ENCODE data around the gene PFKFB4. TPM values are rescaled to one million over a fixed set of nuclear protein-coding genes. Genes with fewer than 3 reads are reported as not detected.

The PFKFB4 gene
- total and polyA plus RNA-seq, 2 donors (not counting 1 experiment from before 2014, with no cell fraction given): 1.3 to 3.3 TPM

DNA sequence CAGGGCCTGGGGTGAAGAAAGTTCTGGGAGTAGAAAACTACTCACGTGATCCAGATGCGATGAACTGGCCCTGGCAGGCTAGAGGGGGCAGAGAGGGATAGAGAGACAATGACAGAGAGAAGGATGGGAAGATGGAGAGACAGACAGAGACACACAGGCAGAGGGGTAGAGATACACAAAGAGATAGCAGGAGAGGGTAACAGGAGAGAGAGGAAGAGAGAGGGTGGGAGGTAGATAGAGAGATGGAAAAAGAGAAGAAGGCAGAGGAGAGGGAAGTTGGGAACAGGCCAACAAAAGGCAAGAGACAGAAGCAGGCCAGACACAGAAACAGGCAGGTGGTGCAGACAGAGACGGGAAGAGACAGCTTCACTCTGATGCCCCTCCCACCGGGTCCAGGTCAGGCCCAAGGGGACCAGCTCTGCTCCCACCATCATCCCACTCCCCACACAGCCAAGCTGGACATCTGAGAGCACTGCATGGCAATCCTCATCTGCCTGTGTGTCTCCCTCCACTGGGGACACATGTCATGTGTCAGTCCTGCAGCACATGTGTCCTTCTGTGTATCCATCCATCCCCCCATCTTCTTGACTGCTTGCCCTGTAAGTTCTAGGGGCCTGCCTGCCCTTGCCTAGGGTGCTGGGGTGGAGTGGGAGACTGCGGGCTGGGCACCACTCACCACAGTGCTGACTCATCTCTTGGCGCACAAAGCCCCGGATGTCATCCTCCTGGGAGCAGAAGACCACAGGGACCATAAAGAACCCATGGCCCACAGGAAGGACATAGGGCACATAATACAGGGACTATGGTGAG, 9.2 kb upstream of the PFKFB4 start:
- H3K4me2 ChIP-seq (replicated peaks; ENCODE audit: low read depth, low read length, poor library complexity, severe bottlenecking): no peak overlapping the region
- no peaks in the 10 kb centered on the region for H3K9me3 ChIP-seq (ENCODE audit: control extremely low read depth in 1 of 3, control insufficient read depth in 2 of 3, insufficient read depth in 1 of 3, low read length in 2 of 3)
- H3K4me3 ChIP-seq (ENCODE audit: control extremely low read depth in 1 of 5, extremely low read depth in 1 of 5, insufficient read depth in 1 of 5, low read depth in 2 of 5, low read length in 4 of 5): no peak overlapping the region
- ATAC-seq (ENCODE audit: low read depth) (no peak), DNase-seq (no peak)
- CTCF ChIA-PET: no interaction called here
- H3K79me2 ChIP-seq (ENCODE audit: control insufficient read depth, insufficient read depth, low read length): no peaks in the 10 kb centered on the region
- 64% methylated on average over 6 of the region's 7 CpGs for WGBS (ENCODE audit: insufficient coverage)
- no peaks in the 10 kb centered on the region for H3K36me3 ChIP-seq (replicated peaks in 1 of 2; ENCODE audit: control extremely low read depth in 1 of 2, control insufficient read depth in 1 of 2, extremely low read depth in 1 of 2, insufficient read depth in 2 of 2, low read length in 1 of 2)
- no peak overlapping the region for H3K27ac ChIP-seq (ENCODE audit: low read length in 2 of 2)
- H3K27me3 ChIP-seq (replicated peaks in 1 of 4; ENCODE audit: control extremely low read depth in 1 of 4, control insufficient read depth in 3 of 4, insufficient read depth in 4 of 4, low read length in 3 of 4): no peaks in the 10 kb centered on the region
- peaks cover 2 to 4% of the 10 kb centered on the region in 2 donors for H3K4me1 ChIP-seq (ENCODE audit: control insufficient read depth in 2 of 2, insufficient read depth in 2 of 2, low read length in 2 of 2)
- Mint-ChIP-seq H3K4me3 (no peak overlapping the region), H3K9me3 (ENCODE audit: insufficient read depth) (no peaks in the 10 kb centered on the region), H3K27ac (no peak overlapping the region), H3K27me3 (no peaks in the 10 kb centered on the region), H3K4me1 (peaks cover 2% of the 10 kb centered on the region)
- intact Hi-C loops (cut with micrococcal nuclease): no loop called here
- H3K9ac ChIP-seq (ENCODE audit: low read length): no peak overlapping the region
- no peak overlapping the region for H2AFZ ChIP-seq (ENCODE audit: insufficient read depth, low read depth, low read length, poor library complexity, severe bottlenecking)
- no peak for TF ChIP-seq EZH2 (IDR thresholded peaks at IDR 0.05; ENCODE audit: borderline replicate concordance, insufficient read depth, low read depth, low read length, poor library complexity, severe bottlenecking)
- TF ChIP-seq, protein P1, sequence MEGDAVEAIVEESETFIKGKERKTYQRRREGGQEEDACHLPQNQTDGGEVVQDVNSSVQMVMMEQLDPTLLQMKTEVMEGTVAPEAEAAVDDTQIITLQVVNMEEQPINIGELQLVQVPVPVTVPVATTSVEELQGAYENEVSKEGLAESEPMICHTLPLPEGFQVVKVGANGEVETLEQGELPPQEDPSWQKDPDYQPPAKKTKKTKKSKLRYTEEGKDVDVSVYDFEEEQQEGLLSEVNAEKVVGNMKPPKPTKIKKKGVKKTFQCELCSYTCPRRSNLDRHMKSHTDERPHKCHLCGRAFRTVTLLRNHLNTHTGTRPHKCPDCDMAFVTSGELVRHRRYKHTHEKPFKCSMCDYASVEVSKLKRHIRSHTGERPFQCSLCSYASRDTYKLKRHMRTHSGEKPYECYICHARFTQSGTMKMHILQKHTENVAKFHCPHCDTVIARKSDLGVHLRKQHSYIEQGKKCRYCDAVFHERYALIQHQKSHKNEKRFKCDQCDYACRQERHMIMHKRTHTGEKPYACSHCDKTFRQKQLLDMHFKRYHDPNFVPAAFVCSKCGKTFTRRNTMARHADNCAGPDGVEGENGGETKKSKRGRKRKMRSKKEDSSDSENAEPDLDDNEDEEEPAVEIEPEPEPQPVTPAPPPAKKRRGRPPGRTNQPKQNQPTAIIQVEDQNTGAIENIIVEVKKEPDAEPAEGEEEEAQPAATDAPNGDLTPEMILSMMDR (IDR thresholded peaks at IDR 0.05): no peak
- no peaks in the 10 kb centered on the region for H4K20me1 ChIP-seq (ENCODE audit: control insufficient read depth, insufficient read depth, low read length, poor library complexity, severe bottlenecking)
- POLR2A ChIA-PET: no interaction called here

DNA sequence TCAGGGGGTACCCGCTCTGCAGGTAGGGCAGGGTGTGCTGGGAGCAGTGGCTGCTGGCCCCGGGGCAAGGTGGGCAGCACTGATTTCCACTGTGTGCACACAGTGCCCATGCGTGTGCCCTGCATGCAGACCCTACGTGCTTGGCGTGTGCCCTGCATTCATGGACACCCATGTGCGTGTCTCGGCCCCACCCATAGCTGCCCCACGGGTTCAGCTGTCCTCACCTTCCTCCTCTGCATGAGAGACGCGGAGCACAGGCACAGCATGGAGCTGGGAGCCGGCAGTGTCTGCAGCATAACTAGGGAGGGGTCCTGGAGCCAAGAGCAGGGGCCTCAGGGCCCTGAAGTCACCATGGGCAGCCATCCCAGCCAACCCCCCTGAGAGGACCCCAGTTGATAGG, 8.6 kb upstream of the PFKFB4 start:
- no peak overlapping the region for H3K27ac Mint-ChIP-seq
- no peaks in the 10 kb centered on the region for H3K79me2 ChIP-seq (ENCODE audit: control insufficient read depth, insufficient read depth, low read length)
- no peak overlapping the region for H3K4me3 Mint-ChIP-seq
- no peaks in the 10 kb centered on the region for H3K27me3 Mint-ChIP-seq
- H3K4me2 ChIP-seq (replicated peaks; ENCODE audit: low read depth, low read length, poor library complexity, severe bottlenecking): no peak overlapping the region
- TF ChIP-seq, protein P1 (IDR thresholded peaks at IDR 0.05): no peak
- TF ChIP-seq EZH2 (IDR thresholded peaks at IDR 0.05; ENCODE audit: borderline replicate concordance, insufficient read depth, low read depth, low read length, poor library complexity, severe bottlenecking): no peak
- DNase-seq (no peak), ATAC-seq (ENCODE audit: low read depth) (no peak)
- no peaks in the 10 kb centered on the region for H3K9me3 Mint-ChIP-seq (ENCODE audit: insufficient read depth)
- ChIA-PET CTCF (no interaction called here), POLR2A (no interaction called here)
- H3K4me1 ChIP-seq (ENCODE audit: control insufficient read depth in 2 of 2, insufficient read depth in 2 of 2, low read length in 2 of 2): peaks cover 9 to 10% of the 10 kb centered on the region in 2 donors
- H3K27me3 ChIP-seq (replicated peaks in 1 of 4; ENCODE audit: control extremely low read depth in 1 of 4, control insufficient read depth in 3 of 4, insufficient read depth in 4 of 4, low read length in 3 of 4): no peaks in the 10 kb centered on the region
- no peaks in the 10 kb centered on the region for H4K20me1 ChIP-seq (ENCODE audit: control insufficient read depth, insufficient read depth, low read length, poor library complexity, severe bottlenecking)
- no peak overlapping the region for H2AFZ ChIP-seq (ENCODE audit: insufficient read depth, low read depth, low read length, poor library complexity, severe bottlenecking)
- no peak overlapping the region for H3K4me3 ChIP-seq (ENCODE audit: control extremely low read depth in 1 of 5, extremely low read depth in 1 of 5, insufficient read depth in 1 of 5, low read depth in 2 of 5, low read length in 4 of 5)
- peaks cover 7% of the 10 kb centered on the region for H3K4me1 Mint-ChIP-seq
- no peak overlapping the region for H3K27ac ChIP-seq (ENCODE audit: low read length in 2 of 2)
- intact Hi-C loops (cut with micrococcal nuclease): no loop called here
- no peaks in the 10 kb centered on the region for H3K36me3 ChIP-seq (replicated peaks in 1 of 2; ENCODE audit: control extremely low read depth in 1 of 2, control insufficient read depth in 1 of 2, extremely low read depth in 1 of 2, insufficient read depth in 2 of 2, low read length in 1 of 2)
- H3K9ac ChIP-seq (ENCODE audit: low read length): no peak overlapping the region
- H3K9me3 ChIP-seq (ENCODE audit: control extremely low read depth in 1 of 3, control insufficient read depth in 2 of 3, insufficient read depth in 1 of 3, low read length in 2 of 3): no peaks in the 10 kb centered on the region
- 95% methylated on average over 11 of the region's 11 CpGs for WGBS (ENCODE audit: insufficient coverage)

Data from B cell (primary cell).